ENCODE results near the gene CEP85. TPM values are rescaled to one million over a fixed set of nuclear protein-coding genes. Genes with fewer than 3 reads are reported as not detected.

Gene CEP85
- total RNA-seq, 1 experiment from 2014 or later: 37.2 TPM

GRCh38 chr1:26278303-26278702, 44.3 kb downstream of the CEP85 start:
- Histone ChIP-seq H3K27me3 (ENCODE audit: insufficient read depth, low read length) (no peaks in the 10 kb centered on the region), H3K27ac (ENCODE audit: low read depth, low read length) (peak overlapping the region; percentile 81), H3K4me1 (ENCODE audit: control insufficient read depth in 1 of 2, insufficient read depth in 2 of 2, low read length in 2 of 2) (peaks cover 30 to 87% of the 10 kb centered on the region in 2 experiments), H3K4me2 (ENCODE audit: low read length) (peak overlapping the region; percentile 97; the same call in 1 of the 2 replicates), H3K36me3 (ENCODE audit: control insufficient read depth in 1 of 2, insufficient read depth in 2 of 2, low read length in 2 of 2) (peaks cover 20 to 31% of the 10 kb centered on the region in 2 experiments), H3K9ac (ENCODE audit: low read length) (peak overlapping the region; percentile 38), H3K9me3 (ENCODE audit: control insufficient read depth in 1 of 2, insufficient read depth in 1 of 2, low read depth in 1 of 2, low read length in 2 of 2) (no peaks in the 10 kb centered on the region), H2AFZ (ENCODE audit: low read depth, low read length, poor library complexity, severe bottlenecking) (no peak overlapping the region), H3K4me3 (replicated peaks in 1 of 2; ENCODE audit: low read depth in 1 of 2, low read length in 2 of 2) (no peak overlapping the region), H3K9me2 (ENCODE audit: insufficient read depth) (no peaks in the 10 kb centered on the region), H4K20me1 (ENCODE audit: insufficient read depth) (no peaks in the 10 kb centered on the region), H3K79me2 (ENCODE audit: insufficient read depth, low read length) (peaks cover 20% of the 10 kb centered on the region)
- no TSS peak for BruUV-seq (replicated peaks)
- ATAC-seq (no peak), DNase-seq (ENCODE audit: low read depth, low spot score) (no peak)
- ChIA-PET POLR2A (no interaction called here), RAD21 (ENCODE audit: low non-redundant PET in 1 of 2, low total read pairs in 2 of 2, uncharacterized antibody in 2 of 2, unreplicated experiment in 2 of 2) (interaction anchor here in 1 of 2 experiments (1.4 kb wide), 1 partner anchor 113 kb away, joined by 5 read pairs; no protein-coding TSS in a partner anchor), CTCF (no interaction called here)
- TF ChIP-seq FOSL1 (IDR thresholded peaks at IDR 0.05; ENCODE audit: low read depth): no peak
- TF ChIP-seq ZNF274 (IDR thresholded peaks at IDR 0.05; ENCODE audit: low read depth, low read length): no peak
- TF ChIP-seq EZH2 (IDR thresholded peaks at IDR 0.05): no peak
- no peak for TF ChIP-seq ELF1 (IDR thresholded peaks at IDR 0.05; ENCODE audit: borderline replicate concordance, low read depth)
- no peak for TF ChIP-seq SRF (IDR thresholded peaks at IDR 0.05; ENCODE audit: low read depth)
- no peak for TF ChIP-seq ZFX (IDR thresholded peaks at IDR 0.05)
- intact Hi-C loops (cut with micrococcal nuclease): loop anchor here (5.0 kb wide), 1 partner anchor 241 kb away; no protein-coding TSS in a partner anchor

- no peaks in the 10 kb centered on the region for H4K20me1 ChIP-seq (ENCODE audit: insufficient read depth)
- no peak for DNase-seq (ENCODE audit: low read depth, low spot score)
- H3K4me1 ChIP-seq (ENCODE audit: control insufficient read depth in 1 of 2, insufficient read depth in 2 of 2, low read length in 2 of 2): peaks cover 33 to 93% of the 10 kb centered on the region in 2 experiments
Observed at GRCh38 chr1:26278724-26279455, 44.9 kb downstream of the CEP85 start.

More at GRCh38 chr1:26278724-26279455, 44.9 kb downstream of the CEP85 start:
- H3K9me3 ChIP-seq (ENCODE audit: control insufficient read depth in 1 of 2, insufficient read depth in 1 of 2, low read depth in 1 of 2, low read length in 2 of 2): no peaks in the 10 kb centered on the region
- H3K79me2 ChIP-seq (ENCODE audit: insufficient read depth, low read length): peaks cover 20% of the 10 kb centered on the region
- H3K9me2 ChIP-seq (ENCODE audit: insufficient read depth): no peaks in the 10 kb centered on the region
- ChIA-PET CTCF (interaction anchor here (0.7 to 2.0 kb wide), 10 partner anchors 9 to 138 kb away, joined by 3 to 9 read pairs (median 4); partner anchors contain the start of genes CEP85 and CNKSR1), RAD21 (ENCODE audit: low non-redundant PET in 1 of 2, low total read pairs in 2 of 2, uncharacterized antibody in 2 of 2, unreplicated experiment in 2 of 2) (interaction anchor here in 1 of 2 experiments (1.0 kb wide), 1 partner anchor 139 kb away, joined by 4 read pairs; no protein-coding TSS in a partner anchor), POLR2A (interaction anchor here (1.0 kb wide), 1 partner anchor 99 kb away, joined by 5 read pairs; no protein-coding TSS in a partner anchor)
- H3K36me3 ChIP-seq (ENCODE audit: control insufficient read depth in 1 of 2, insufficient read depth in 2 of 2, low read length in 2 of 2): peaks cover 18 to 31% of the 10 kb centered on the region in 2 experiments
- TSS peak; percentile 38 for BruUV-seq (replicated peaks)
- peak overlapping the region; percentile 97 for H3K4me2 ChIP-seq (ENCODE audit: low read length)
- peak overlapping the region; percentile 83 for H3K9ac ChIP-seq (ENCODE audit: low read length)
- TF ChIP-seq EGR1 (IDR thresholded peaks at IDR 0.05; ENCODE audit: low read depth) (no peak), SRF (IDR thresholded peaks at IDR 0.05; ENCODE audit: low read depth) (no peak), EZH2phosphoT487 (IDR thresholded peaks at IDR 0.05; ENCODE audit: borderline replicate concordance) (no peak), POLR2AphosphoS5 (IDR thresholded peaks at IDR 0.05; ENCODE audit: low read depth, low read length) (no peak), SP1 (IDR thresholded peaks at IDR 0.05; ENCODE audit: low read depth) (no peak), CTCF (IDR thresholded peaks at IDR 0.05 in 2 of 3, conservative IDR thresholded peaks at IDR 0.05 in 1 of 3; ENCODE audit: borderline replicate concordance in 1 of 3, insufficient read depth in 1 of 3, low read depth in 2 of 3, low read length in 2 of 3) (no peak), TCF7L2 (IDR thresholded peaks at IDR 0.05; ENCODE audit: borderline replicate concordance, extremely low read depth, insufficient read depth, insufficient read length) (no peak), EZH2 (IDR thresholded peaks at IDR 0.05) (no peak), ZFX (IDR thresholded peaks at IDR 0.05) (no peak)
- peak overlapping the region; percentile 81 for H3K27ac ChIP-seq (ENCODE audit: low read depth, low read length)
- intact Hi-C loops (cut with micrococcal nuclease): loop anchor here (5.0 kb wide), 1 partner anchor 242 kb away; no protein-coding TSS in a partner anchor
- peak overlapping the region; percentile 74 to 76 for H3K4me3 ChIP-seq (replicated peaks in 1 of 2; ENCODE audit: low read depth in 1 of 2, low read length in 2 of 2)
- no peaks in the 10 kb centered on the region for H3K27me3 ChIP-seq (ENCODE audit: insufficient read depth, low read length)
- ATAC-seq: no peak
- H2AFZ ChIP-seq (ENCODE audit: low read depth, low read length, poor library complexity, severe bottlenecking): no peak overlapping the region
